Tibial nerve (tissue), 4 donors: Measurements from ENCODE around the gene DNAJB6. TPM values are rescaled to one million over a fixed set of nuclear protein-coding genes. Genes with fewer than 3 reads are reported as not detected.

Experiments used
- DNase-seq, 2 donors: peaks; one replicate each; pipeline ENCODE4 v3.0.0-alpha.2; 2019; ENCODE audit warnings: low spot score in 2 of 2
- H3K27ac ChIP-seq, 4 donors: fragments of 200-600 bp; sonication (generic) in 3 of 4; one replicate each; pipeline ENCODE4 v1.5.1; 2017 to 2019; ENCODE audit warnings: mild to moderate bottlenecking in 1 of 4
- H3K27me3 ChIP-seq, 2 donors: fragments of 200-600 bp; sonication (generic) in 1 of 2; one replicate each; pipeline versions ENCODE4 v1.5.1 to v1.6.0; 2017 to 2019
- H3K36me3 ChIP-seq, 3 donors: fragments of 200-600 bp; sonication (generic); one replicate each; pipeline ENCODE4 v1.5.1; 2018 to 2019
- H3K4me1 ChIP-seq, 4 donors: fragments of 200-600 bp; sonication (generic) in 3 of 4; one replicate each; pipeline ENCODE4 v1.5.1; 2017 to 2019
- H3K4me3 ChIP-seq, 4 donors: fragments of 200-600 bp; sonication (generic) in 3 of 4; one replicate each; pipeline ENCODE4 v1.5.1; 2017 to 2019; ENCODE audit warnings: mild to moderate bottlenecking in 1 of 4, moderate library complexity in 1 of 4
- H3K9me3 ChIP-seq, 4 donors: fragments of 200-600 bp; sonication (generic) in 3 of 4; one replicate each; pipeline ENCODE4 v1.5.1; 2017 to 2019
- CTCF ChIP-seq, 5 experiments: fragments of 200-600 bp in 3 of 5; fragments of 450-650 bp in 2 of 5; sonication (generic) in 3 of 5; IDR thresholded peaks; one replicate each; pipeline ENCODE4 v1.5.1; 2016 to 2019; ENCODE audit warnings: antibody characterized with exemption in 5 of 5, mild to moderate bottlenecking in 3 of 5, moderate library complexity in 2 of 5
- EP300 ChIP-seq, 2 donors: sonication (generic); formaldehyde crosslinking; IDR thresholded peaks; one replicate each; pipeline ENCODE4 v1.6.1; 2017; ENCODE audit warnings: antibody characterized with exemption in 2 of 2, mild to moderate bottlenecking in 1 of 2
- POLR2A ChIP-seq, 2 donors: fragments of 450-650 bp; IDR thresholded peaks; one replicate each; pipeline ENCODE4 v1.6.1; 2017; ENCODE audit warnings: antibody characterized with exemption in 2 of 2, mild to moderate bottlenecking in 2 of 2, moderate library complexity in 2 of 2
- WGBS, 2 donors: methylation state at CpG; one replicate each; pipeline ENCODE4 v1.1.5; 2018; 5-methylcytosine and 5-hydroxymethylcytosine counted together
- total RNA-seq, 4 donors: library from RNA; depleted of rRNA; stranded (reverse); fragments of >200 nt; gene quantifications; one replicate each; pipeline ENCODE4 v1.1.0, GENCODE V29; 2016

The DNAJB6 gene
- total RNA-seq, 4 donors from 2014 or later: 85.5 to 106 (median 96.9) TPM

GRCh38 chr7:157293413-157293788, 43.4 kb upstream of the DNAJB6 start:
- no peak for TF ChIP-seq EP300 (IDR thresholded peaks at IDR 0.05)
- WGBS, 2 donors: 81 to 91% methylated on average over 13 of the region's 13 CpGs
- peaks cover 0 to 4% (median 0%) of the 10 kb centered on the region in 4 donors for H3K4me1 ChIP-seq
- no peak overlapping the region for H3K27ac ChIP-seq
- no peaks in the 10 kb centered on the region for H3K36me3 ChIP-seq
- H3K27me3 ChIP-seq: no peaks in the 10 kb centered on the region
- no peak overlapping the region for H3K4me3 ChIP-seq
- no peak for DNase-seq
- no peaks in the 10 kb centered on the region for H3K9me3 ChIP-seq

- TF ChIP-seq CTCF (IDR thresholded peaks at IDR 0.05) (no peak), POLR2A (IDR thresholded peaks at IDR 0.05) (no peak), EP300 (IDR thresholded peaks at IDR 0.05) (no peak)
- DNase-seq: no peak
- WGBS, 2 donors: 84 to 87% methylated on average over 12 of the region's 12 CpGs
- H3K27ac ChIP-seq: no peak overlapping the region
- H3K4me1 ChIP-seq: peaks cover 0 to 5% (median 0%) of the 10 kb centered on the region in 4 donors
- no peaks in the 10 kb centered on the region for H3K27me3 ChIP-seq
- no peaks in the 10 kb centered on the region for H3K9me3 ChIP-seq
- no peaks in the 10 kb centered on the region for H3K36me3 ChIP-seq
- no peak overlapping the region for H3K4me3 ChIP-seq
These were observed 42.0 kb upstream of the DNAJB6 start for GRCh38 chr7:157294773-157295172.

- no peaks in the 10 kb centered on the region for H3K36me3 ChIP-seq
- DNase-seq: no peak
- no peak overlapping the region for H3K4me3 ChIP-seq
- WGBS, 2 donors: 85 to 87% methylated on average over 12 of the region's 12 CpGs
- peaks cover 0 to 11% (median 0%) of the 10 kb centered on the region in 4 donors for H3K4me1 ChIP-seq
- TF ChIP-seq POLR2A (IDR thresholded peaks at IDR 0.05): no peak
- no peak for TF ChIP-seq EP300 (IDR thresholded peaks at IDR 0.05)
- H3K27me3 ChIP-seq: no peaks in the 10 kb centered on the region
- H3K9me3 ChIP-seq: no peaks in the 10 kb centered on the region
- no peak overlapping the region for H3K27ac ChIP-seq
These were observed 41.5 kb upstream of the DNAJB6 start for GRCh38 chr7:157295338-157295737.

- no peaks in the 10 kb centered on the region for H3K9me3 ChIP-seq
- no peak for DNase-seq
- 77% methylated on average over 13 of the region's 13 CpGs for WGBS, 2 donors
These were observed 39.6 kb upstream of the DNAJB6 start for GRCh38 chr7:157297185-157297584.

GRCh38 chr7:157299317-157299612, 37.5 kb upstream of the DNAJB6 start:
- H3K9me3 ChIP-seq: no peaks in the 10 kb centered on the region
- H3K4me1 ChIP-seq: peaks cover 0 to 7% (median 0%) of the 10 kb centered on the region in 4 donors
- H3K36me3 ChIP-seq: no peaks in the 10 kb centered on the region
- H3K27me3 ChIP-seq: no peaks in the 10 kb centered on the region
- no peak for TF ChIP-seq POLR2A (IDR thresholded peaks at IDR 0.05)
- no peak for TF ChIP-seq EP300 (IDR thresholded peaks at IDR 0.05)
- TF ChIP-seq CTCF (IDR thresholded peaks at IDR 0.05): no peak
- DNase-seq: no peak
- H3K27ac ChIP-seq: no peak overlapping the region
- 95 to 98% methylated on average over 3 of the region's 3 CpGs for WGBS, 2 donors
- H3K4me3 ChIP-seq: no peak overlapping the region

More at GRCh38 chr7:157297185-157297584, 39.6 kb upstream of the DNAJB6 start:
- no peak overlapping the region for H3K4me3 ChIP-seq
- H3K27me3 ChIP-seq: no peaks in the 10 kb centered on the region
- no peak for TF ChIP-seq CTCF (IDR thresholded peaks at IDR 0.05)
- no peak for TF ChIP-seq EP300 (IDR thresholded peaks at IDR 0.05)
- TF ChIP-seq POLR2A (IDR thresholded peaks at IDR 0.05): no peak
- no peak overlapping the region for H3K27ac ChIP-seq
- peaks cover 0 to 11% (median 0%) of the 10 kb centered on the region in 4 donors for H3K4me1 ChIP-seq
- no peaks in the 10 kb centered on the region for H3K36me3 ChIP-seq

- DNase-seq: no peak
- Histone ChIP-seq H3K27me3 (no peaks in the 10 kb centered on the region), H3K9me3 (no peaks in the 10 kb centered on the region), H3K27ac (no peak overlapping the region), H3K36me3 (no peaks in the 10 kb centered on the region), H3K4me1 (peaks cover 0 to 7% (median 0%) of the 10 kb centered on the region in 4 donors), H3K4me3 (peak overlapping the region in 1 of 4 donors; percentile 17)
- TF ChIP-seq CTCF (IDR thresholded peaks at IDR 0.05) (no peak), POLR2A (IDR thresholded peaks at IDR 0.05) (no peak), EP300 (IDR thresholded peaks at IDR 0.05) (no peak)
- WGBS, 2 donors: 68% methylated on average over 34 of the region's 37 CpGs
These were observed 37.0 kb upstream of the DNAJB6 start for GRCh38 chr7:157299613-157300368.
